ENCODE data around the gene GPR39. TPM values are rescaled to one million over a fixed set of nuclear protein-coding genes. Genes with fewer than 3 reads are reported as not detected.

Gene GPR39
- polyA plus RNA-seq, 2 of the 4 experiments (the other 2 are of a cell fraction) = 11.3 to 11.8 TPM

DNA sequence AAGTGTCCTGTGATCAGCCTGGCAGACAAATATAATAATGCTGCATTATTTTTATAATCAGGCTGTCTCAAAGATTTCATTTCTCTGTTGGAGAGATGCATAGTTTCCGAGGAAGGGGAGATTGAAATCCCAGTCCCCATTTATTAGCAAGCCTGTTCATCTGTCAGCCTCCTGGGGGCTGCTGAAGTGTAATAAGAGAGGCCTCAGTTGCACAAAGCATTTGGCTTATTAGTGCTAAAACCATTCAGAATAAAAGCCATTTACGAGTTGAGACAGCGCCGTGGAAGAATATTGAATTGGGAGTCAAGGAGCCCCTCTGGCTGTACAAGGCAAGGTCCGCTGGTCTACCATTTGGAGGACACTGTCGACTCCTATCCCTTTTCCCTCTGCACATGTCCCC lies 6.1 kb downstream of the GPR39 start:
- no peak overlapping the region for H3K4me2 ChIP-seq
- ChIA-PET CTCF (no interaction called here), POLR2A (no interaction called here)
- no peak overlapping the region for H3K4me3 ChIP-seq
- FAIRE-seq (no peak), DNase-seq (ENCODE audit: low read depth in 1 of 2, low spot score in 1 of 2) (no peak), ATAC-seq (no peak)
- H3K27ac ChIP-seq = no peak overlapping the region
- H3K9me3 ChIP-seq = no peaks in the 10 kb centered on the region
- peaks cover 40% of the 10 kb centered on the region for H3K4me1 ChIP-seq
- WGBS (ENCODE audit: missing lambda C conversion rate) = 91% methylated on average over 6 of the region's 6 CpGs
- no peak for TF ChIP-seq HES2 (IDR thresholded peaks at IDR 0.05)
- no peak for TF ChIP-seq NFE2L2 (conservative IDR thresholded peaks at IDR 0.05; ENCODE audit: low read length)
- no peak for TF ChIP-seq HOXB5 (CRISPR knock-in tag; IDR thresholded peaks at IDR 0.05)
- no peak for TF ChIP-seq ZFP36 (IDR thresholded peaks at IDR 0.05; ENCODE audit: borderline replicate concordance, partially characterized antibody)
- TF ChIP-seq TP53 (CRISPR knock-in tag; IDR thresholded peaks at IDR 0.05) = no peak
- TF ChIP-seq CHD4 (IDR thresholded peaks at IDR 0.05; ENCODE audit: borderline replicate concordance) = no peak
- TF ChIP-seq HOXB13 (CRISPR knock-in tag; IDR thresholded peaks at IDR 0.05; ENCODE audit: low read depth) = no peak
- TF ChIP-seq RFX5 (IDR thresholded peaks at IDR 0.05) = no peak

DNA sequence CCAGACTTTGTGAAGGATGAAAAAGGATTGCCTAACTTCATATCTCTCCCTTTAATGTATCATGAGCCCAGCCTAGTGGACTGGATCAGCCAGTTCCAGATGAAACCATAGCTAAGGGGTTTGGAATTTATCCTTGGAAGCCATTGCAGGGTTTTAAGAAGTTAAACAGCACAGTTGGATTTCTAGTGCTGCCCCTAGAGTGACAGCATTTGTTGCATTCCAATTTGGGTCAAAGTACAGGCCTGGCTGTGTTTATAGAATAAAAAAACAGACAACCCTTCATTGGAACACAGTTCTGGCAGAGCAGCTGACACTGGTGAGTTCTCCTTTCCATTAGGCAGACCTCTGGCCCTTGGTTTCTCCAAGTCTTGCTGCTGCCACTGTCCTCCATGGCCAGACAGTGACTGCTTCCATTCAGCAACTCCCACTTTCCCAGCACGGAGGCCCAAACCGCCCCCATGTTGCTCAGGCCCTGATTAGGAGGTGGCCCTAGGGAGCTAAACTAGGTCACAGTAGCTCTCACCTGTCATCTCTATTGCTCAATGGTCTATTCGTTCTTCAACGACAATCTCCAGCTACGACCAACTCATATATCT lies 8.0 kb downstream of the GPR39 start:
- TF ChIP-seq MAFK (IDR thresholded peaks at IDR 0.05; ENCODE audit: partially characterized antibody) (no peak), HOXB5 (CRISPR knock-in tag; IDR thresholded peaks at IDR 0.05) (no peak), RNF2 (IDR thresholded peaks at IDR 0.05; ENCODE audit: borderline replicate concordance, low read depth) (no peak), PHF8 (IDR thresholded peaks at IDR 0.05; ENCODE audit: borderline replicate concordance, low read depth) (no peak), MAZ (IDR thresholded peaks at IDR 0.05; ENCODE audit: borderline replicate concordance, low read depth, low read length) (no peak), FOXS1 (CRISPR knock-in tag; IDR thresholded peaks at IDR 0.05) (no peak), HDAC2 (IDR thresholded peaks at IDR 0.05) (no peak), RARB (CRISPR knock-in tag; IDR thresholded peaks at IDR 0.05) (no peak), HOXB13 (CRISPR knock-in tag; IDR thresholded peaks at IDR 0.05; ENCODE audit: low read depth) (no peak)
- H3K4me1 ChIP-seq = peaks cover 22% of the 10 kb centered on the region
- no peak overlapping the region for H3K4me2 ChIP-seq
- no peaks in the 10 kb centered on the region for H3K9me3 ChIP-seq
- H3K4me3 ChIP-seq = no peak overlapping the region
- ChIA-PET POLR2A (interaction anchor here (0.7 kb wide), 1 partner anchor 8 kb away, joined by 3 read pairs; the partner anchor contains the start of gene GPR39), CTCF (interaction anchor here (0.6 to 1.6 kb wide), 2 partner anchors 8 to 227 kb away, joined by 3 to 5 read pairs; no protein-coding TSS in a partner anchor)
- DNase-seq (ENCODE audit: low read depth in 1 of 2, low spot score in 1 of 2) (no peak), ATAC-seq (no peak; a peak in 1 of 6 replicates), FAIRE-seq (no peak)
- WGBS (ENCODE audit: missing lambda C conversion rate) = 95% methylated on average over 5 of the region's 5 CpGs
- H3K27ac ChIP-seq = no peak overlapping the region

DNA sequence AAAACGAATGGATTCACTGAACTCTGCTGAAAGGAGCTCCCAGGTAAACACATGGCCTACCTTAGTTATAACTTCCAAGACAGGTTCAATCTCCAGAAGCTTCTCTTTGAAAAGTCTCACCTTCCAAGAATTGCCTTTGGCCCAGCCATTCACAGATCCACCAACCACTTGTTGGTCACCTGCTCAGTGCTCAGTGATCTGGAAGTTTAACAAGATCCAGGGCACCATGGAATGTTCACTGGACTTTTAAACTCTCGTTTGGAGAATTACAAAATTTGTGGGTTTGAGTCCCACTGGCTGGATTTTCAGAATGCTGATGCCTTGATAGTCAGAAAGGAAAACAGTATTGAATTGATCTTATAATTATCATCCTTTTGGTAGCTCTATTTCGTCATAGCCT lies 9.4 kb downstream of the GPR39 start:
- CTCF ChIA-PET = no interaction called here
- TF ChIP-seq TP53 (CRISPR knock-in tag; IDR thresholded peaks at IDR 0.05) (no peak), RCOR1 (IDR thresholded peaks at IDR 0.05; ENCODE audit: low read depth, low read length) (no peak), JUNB (IDR thresholded peaks at IDR 0.05) (no peak), EP300 (IDR thresholded peaks at IDR 0.05) (no peak), CHD4 (IDR thresholded peaks at IDR 0.05; ENCODE audit: borderline replicate concordance) (no peak), EHMT2 (IDR thresholded peaks at IDR 0.05; ENCODE audit: low read depth) (no peak), PHF8 (IDR thresholded peaks at IDR 0.05; ENCODE audit: borderline replicate concordance, low read depth) (no peak), HMGXB4 (CRISPR knock-in tag; IDR thresholded peaks at IDR 0.05; ENCODE audit: borderline replicate concordance) (no peak), E2F6 (IDR thresholded peaks at IDR 0.05; ENCODE audit: borderline replicate concordance, low read depth) (no peak), MAZ (IDR thresholded peaks at IDR 0.05; ENCODE audit: borderline replicate concordance, low read depth, low read length) (no peak), KDM5A (IDR thresholded peaks at IDR 0.05) (no peak), FOSL2 (IDR thresholded peaks at IDR 0.05) (no peak), FOSL2 (CRISPR knock-in tag; IDR thresholded peaks at IDR 0.05) (no peak)
- Histone ChIP-seq H3K4me2 (no peak overlapping the region), H3K9me3 (no peaks in the 10 kb centered on the region), H3K4me1 (peaks cover 21% of the 10 kb centered on the region), H3K27ac (no peak overlapping the region), H3K4me3 (no peak overlapping the region)
- 78% methylated on average over 3 of the region's 3 CpGs for WGBS (ENCODE audit: missing lambda C conversion rate)
- ATAC-seq = no peak
- POLR2A ChIA-PET = no interaction called here
- FAIRE-seq = no peak
- DNase-seq (ENCODE audit: low read depth in 1 of 2, low spot score in 1 of 2) = no peak

Measured in A549 (cell line).